Type B pancreatic cell (in vitro differentiated cells): ENCODE results near the gene BCL6B. TPM values are rescaled to one million over a fixed set of nuclear protein-coding genes. Genes with fewer than 3 reads are reported as not detected.

Source experiments
- DNase-seq: peaks from one replicate; pipeline ENCODE4 v3.0.0; 2021; ENCODE audit warnings: mixed read lengths; ENCODE audit not compliant: unreplicated experiment; ENCODE audit errors: extremely low spot score
- H3K27ac Mint-ChIP-seq: 2 replicates; pipeline ENCODE4 v1.8.0; 2021; ENCODE audit warnings: mild to moderate bottlenecking, mixed read lengths
- H3K27me3 Mint-ChIP-seq: 2 replicates; pipeline ENCODE4 v1.8.0; 2021; ENCODE audit warnings: mixed read lengths
- H3K36me3 Mint-ChIP-seq: 2 replicates; pipeline ENCODE4 v1.8.0; 2021; ENCODE audit warnings: mixed read lengths
- H3K4me1 Mint-ChIP-seq: one replicate; pipeline ENCODE4 v1.8.0; 2021; ENCODE audit warnings: mixed read lengths; ENCODE audit not compliant: unreplicated experiment
- H3K4me3 Mint-ChIP-seq: 2 replicates; pipeline ENCODE4 v1.8.0; 2021; ENCODE audit warnings: mild to moderate bottlenecking, mixed read lengths
- H3K9me3 Mint-ChIP-seq: 2 replicates; pipeline ENCODE4 v1.8.0; 2021; ENCODE audit warnings: mixed read lengths
- total RNA-seq: library from RNA; stranded (reverse); gene quantifications from 2 replicates; pipeline ENCODE4 v1.2.1, GENCODE V29; 2021; ENCODE audit warnings: low replicate concordance
- TF ChIP-seq, protein P1 (sequence below): fragments of 200-600 bp; sonication (generic); conservative IDR thresholded peaks from 2 replicates; pipeline ENCODE4 v1.5.0; 2021; ENCODE audit warnings: antibody characterized with exemption, mild to moderate bottlenecking

BCL6B gene
- total RNA-seq, 1 donor from 2014 or later, result not detected

DNA sequence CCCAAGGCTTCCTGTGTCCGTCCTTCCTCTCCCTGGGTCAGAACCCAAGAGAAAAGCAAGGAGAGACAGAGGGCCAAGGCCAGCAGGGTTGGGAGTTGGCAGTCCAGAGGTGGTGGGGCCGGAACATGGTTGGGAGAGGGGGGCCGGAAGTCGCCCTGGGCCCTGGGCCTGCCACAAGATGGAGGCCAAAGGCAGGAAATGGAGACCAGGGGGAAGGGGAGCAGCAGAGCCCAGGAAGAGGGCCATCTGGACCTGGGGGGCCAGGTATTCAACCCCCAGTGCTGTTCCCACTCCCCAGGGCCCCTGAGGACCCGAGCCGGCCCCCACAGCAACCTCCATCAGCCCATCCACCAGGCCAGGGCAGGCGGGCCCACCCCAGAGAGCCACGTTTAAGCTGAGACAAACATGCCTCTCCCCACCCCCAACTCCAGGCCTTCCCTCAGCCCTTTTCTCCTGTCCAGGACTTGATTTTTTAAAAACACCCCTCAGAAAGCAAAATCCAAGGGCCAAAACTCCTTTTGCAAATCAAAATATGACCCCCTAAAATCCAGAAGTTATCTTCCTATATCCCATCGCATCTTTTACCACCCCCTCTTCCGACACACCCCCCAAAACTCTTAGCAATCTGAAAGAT, 4.4 kb upstream of the BCL6B start:
- DNase-seq, result no peak
- peaks cover 21% of the 10 kb centered on the region for H3K4me1 Mint-ChIP-seq
- TF ChIP-seq, protein P1, sequence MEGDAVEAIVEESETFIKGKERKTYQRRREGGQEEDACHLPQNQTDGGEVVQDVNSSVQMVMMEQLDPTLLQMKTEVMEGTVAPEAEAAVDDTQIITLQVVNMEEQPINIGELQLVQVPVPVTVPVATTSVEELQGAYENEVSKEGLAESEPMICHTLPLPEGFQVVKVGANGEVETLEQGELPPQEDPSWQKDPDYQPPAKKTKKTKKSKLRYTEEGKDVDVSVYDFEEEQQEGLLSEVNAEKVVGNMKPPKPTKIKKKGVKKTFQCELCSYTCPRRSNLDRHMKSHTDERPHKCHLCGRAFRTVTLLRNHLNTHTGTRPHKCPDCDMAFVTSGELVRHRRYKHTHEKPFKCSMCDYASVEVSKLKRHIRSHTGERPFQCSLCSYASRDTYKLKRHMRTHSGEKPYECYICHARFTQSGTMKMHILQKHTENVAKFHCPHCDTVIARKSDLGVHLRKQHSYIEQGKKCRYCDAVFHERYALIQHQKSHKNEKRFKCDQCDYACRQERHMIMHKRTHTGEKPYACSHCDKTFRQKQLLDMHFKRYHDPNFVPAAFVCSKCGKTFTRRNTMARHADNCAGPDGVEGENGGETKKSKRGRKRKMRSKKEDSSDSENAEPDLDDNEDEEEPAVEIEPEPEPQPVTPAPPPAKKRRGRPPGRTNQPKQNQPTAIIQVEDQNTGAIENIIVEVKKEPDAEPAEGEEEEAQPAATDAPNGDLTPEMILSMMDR, result no peak
- H3K27ac Mint-ChIP-seq, result peak overlapping the region; percentile 34
- no peaks in the 10 kb centered on the region for H3K36me3 Mint-ChIP-seq
- H3K4me3 Mint-ChIP-seq, result no peak overlapping the region
- H3K27me3 Mint-ChIP-seq, result peaks cover 29% of the 10 kb centered on the region
- H3K9me3 Mint-ChIP-seq, result no peaks in the 10 kb centered on the region

DNA sequence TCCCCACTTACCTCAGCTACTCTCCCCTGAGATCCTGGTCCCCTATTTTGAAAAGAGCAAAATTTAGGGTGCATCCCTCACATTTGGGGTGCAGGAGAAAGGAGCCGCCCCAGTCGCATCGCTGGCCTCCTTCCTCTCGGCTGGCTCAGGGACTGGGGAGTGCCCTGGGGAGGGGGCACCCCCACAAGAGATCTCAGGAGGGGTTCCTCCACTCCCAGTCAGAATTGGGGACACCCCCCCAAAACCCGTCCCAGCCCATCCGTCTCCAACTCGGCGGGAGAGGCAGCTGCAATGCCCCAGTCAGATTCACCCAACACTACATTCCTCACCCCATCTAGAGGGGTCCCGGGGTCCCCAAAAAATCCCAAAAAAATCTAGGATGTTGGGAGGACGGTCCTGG, 3.5 kb upstream of the BCL6B start:
- no peak overlapping the region for H3K27ac Mint-ChIP-seq
- peaks cover 14% of the 10 kb centered on the region for H3K4me1 Mint-ChIP-seq
- no peak overlapping the region for H3K4me3 Mint-ChIP-seq
- H3K9me3 Mint-ChIP-seq, result no peaks in the 10 kb centered on the region
- H3K27me3 Mint-ChIP-seq, result peaks cover 37% of the 10 kb centered on the region
- no peaks in the 10 kb centered on the region for H3K36me3 Mint-ChIP-seq
- DNase-seq, result no peak
- TF ChIP-seq, protein P1, result no peak

- H3K4me1 Mint-ChIP-seq, result peaks cover 12% of the 10 kb centered on the region
- no peaks in the 10 kb centered on the region for H3K9me3 Mint-ChIP-seq
- peak overlapping the region; percentile 36 for H3K4me3 Mint-ChIP-seq
- no peaks in the 10 kb centered on the region for H3K36me3 Mint-ChIP-seq
- DNase-seq, result no peak
- peak overlapping the region; percentile 36 for H3K27ac Mint-ChIP-seq
- TF ChIP-seq, protein P1, result no peak
- H3K27me3 Mint-ChIP-seq, result peaks cover 44% of the 10 kb centered on the region
Measured at GRCh38 chr17:7019839-7020519, 2.9 kb upstream of the BCL6B start.

DNA sequence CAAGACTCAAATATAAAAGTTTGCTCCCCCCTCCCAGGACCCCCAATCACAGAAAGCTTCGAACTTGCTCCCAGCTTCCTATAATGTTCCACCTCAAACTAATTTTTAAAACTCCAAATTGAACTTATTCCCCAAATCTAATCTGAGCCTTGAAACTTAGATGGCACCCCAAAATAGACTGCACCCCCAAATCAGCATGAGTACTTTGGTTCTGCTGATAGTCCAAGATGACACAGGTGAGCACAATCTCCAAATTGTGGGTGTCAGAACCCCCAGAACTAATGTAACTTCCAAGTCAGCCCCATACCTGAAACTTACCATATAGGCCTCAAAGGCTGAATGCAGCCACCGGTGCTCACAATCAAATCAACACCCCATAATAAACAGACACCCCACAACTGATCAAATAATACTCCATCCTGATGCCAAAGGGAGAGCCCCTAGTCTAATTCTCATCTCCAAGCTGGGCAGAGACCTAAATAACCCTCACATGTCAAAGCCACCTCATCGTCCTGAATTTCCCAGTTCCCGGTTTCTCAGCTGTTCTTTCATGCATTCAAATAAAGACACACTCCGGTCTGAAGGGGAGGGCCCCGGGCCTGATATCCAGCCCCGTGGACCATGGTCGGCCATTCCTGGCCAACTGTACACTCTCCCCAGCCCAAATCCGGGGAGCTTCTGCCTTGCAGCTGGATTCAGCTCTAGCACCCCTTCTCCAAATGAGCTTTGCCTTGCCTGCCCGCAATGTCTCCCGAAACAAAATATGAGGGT, 1.8 kb upstream of the BCL6B start:
- Mint-ChIP-seq H3K4me1 (peaks cover 3% of the 10 kb centered on the region), H3K27me3 (peaks cover 47% of the 10 kb centered on the region), H3K36me3 (no peaks in the 10 kb centered on the region), H3K27ac (no peak overlapping the region), H3K9me3 (no peaks in the 10 kb centered on the region), H3K4me3 (peak overlapping the region; percentile 11)
- TF ChIP-seq, protein P1, result no peak
- no peak for DNase-seq

GRCh38 chr17:7021993-7022778, 664 bp upstream of the BCL6B start:
- peak overlapping the region; percentile 36 for H3K4me3 Mint-ChIP-seq
- peak; percentile 84 for DNase-seq
- H3K9me3 Mint-ChIP-seq, result no peaks in the 10 kb centered on the region
- H3K27ac Mint-ChIP-seq, result no peak overlapping the region
- peaks cover 55% of the 10 kb centered on the region for H3K27me3 Mint-ChIP-seq
- H3K36me3 Mint-ChIP-seq, result no peaks in the 10 kb centered on the region
- H3K4me1 Mint-ChIP-seq, result no peaks in the 10 kb centered on the region
- TF ChIP-seq, protein P1, result peak; percentile 96
